Liver (tissue), 3 donors: ENCODE results near the gene CDH26.

ENCODE experiments used
- EGR1 ChIP-seq, 2 donors: IDR thresholded peaks; 2 replicates each; pipeline ENCODE4 v1.6.1; 2016 to 2018; ENCODE audit warnings: antibody characterized with exemption in 2 of 2, low read depth in 2 of 2
- GABPA ChIP-seq, 2 donors: IDR thresholded peaks in 1 of 2; conservative IDR thresholded peaks in 1 of 2; 2 replicates each; pipeline ENCODE4 v1.6.1; 2016; ENCODE audit warnings: antibody characterized with exemption in 2 of 2, mild to moderate bottlenecking in 1 of 2, moderate library complexity in 1 of 2
- JUND ChIP-seq, 2 donors: IDR thresholded peaks; 2 replicates each; pipeline ENCODE4 v1.6.1; 2016; ENCODE audit warnings: antibody characterized with exemption in 2 of 2
- SP1 ChIP-seq: IDR thresholded peaks from 2 replicates; pipeline ENCODE4 v1.6.1; 2018; ENCODE audit warnings: antibody characterized with exemption, mild to moderate bottlenecking
- YY1 ChIP-seq: IDR thresholded peaks from 2 replicates; pipeline ENCODE4 v1.6.1; 2016; ENCODE audit warnings: antibody characterized with exemption, mild to moderate bottlenecking
- TF ChIP-seq, protein P1 (sequence below): fragments of 150-350 bp; IDR thresholded peaks from 2 replicates; pipeline ENCODE4 v1.5.1; 2017; ENCODE audit warnings: improper control_type of control experiment, low read depth, low read length; ENCODE audit not compliant: missing input control
- TF ChIP-seq, protein P2 (sequence below): IDR thresholded peaks from 2 replicates; pipeline ENCODE4 v1.6.1; 2016; ENCODE audit warnings: antibody characterized with exemption
- TF ChIP-seq, protein P3 (sequence below): IDR thresholded peaks from 2 replicates; pipeline ENCODE4 v1.6.1; 2016; ENCODE audit warnings: antibody characterized with exemption
- TF ChIP-seq, protein P4 (sequence below): IDR thresholded peaks from 2 replicates; pipeline ENCODE4 v1.6.1; 2016; ENCODE audit warnings: antibody characterized with exemption, mild to moderate bottlenecking
- TF ChIP-seq, protein P5 (sequence below): IDR thresholded peaks from 2 replicates; pipeline ENCODE4 v1.6.1; 2016; ENCODE audit warnings: antibody characterized with exemption
- donor health status: healthy.
- donor health status: healthy.

DNA sequence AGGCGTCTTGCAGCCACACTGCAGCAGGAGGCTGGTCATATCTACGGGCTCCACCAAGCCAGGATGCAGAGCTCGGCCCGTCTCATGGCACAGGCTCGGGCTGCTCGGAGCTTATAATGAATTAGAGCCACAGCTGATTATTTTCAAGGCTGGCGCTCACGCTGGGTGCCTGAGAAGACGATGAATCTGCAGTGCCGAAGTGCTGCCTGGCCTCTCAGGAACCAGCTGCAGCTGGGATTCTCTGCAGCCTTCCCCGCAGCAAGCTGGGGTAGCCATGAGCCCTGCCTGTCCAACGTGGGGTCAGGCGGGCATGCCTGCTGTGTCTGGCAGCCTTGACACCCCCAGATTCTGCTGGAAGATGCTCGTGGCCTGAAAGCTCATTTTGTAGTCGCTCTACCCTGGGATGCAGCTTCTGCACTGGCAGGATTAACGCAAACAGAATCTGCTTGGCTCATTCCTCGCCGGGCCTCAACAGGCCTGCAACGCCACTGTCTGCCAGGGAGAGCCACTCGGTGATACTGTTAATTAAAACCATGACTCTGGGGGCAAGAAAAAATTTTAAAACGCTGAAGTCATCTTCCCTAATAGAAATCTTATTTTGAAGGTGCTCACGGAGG lies 104.3 kb downstream of the CDH26 start:
- TF ChIP-seq, protein P1, sequence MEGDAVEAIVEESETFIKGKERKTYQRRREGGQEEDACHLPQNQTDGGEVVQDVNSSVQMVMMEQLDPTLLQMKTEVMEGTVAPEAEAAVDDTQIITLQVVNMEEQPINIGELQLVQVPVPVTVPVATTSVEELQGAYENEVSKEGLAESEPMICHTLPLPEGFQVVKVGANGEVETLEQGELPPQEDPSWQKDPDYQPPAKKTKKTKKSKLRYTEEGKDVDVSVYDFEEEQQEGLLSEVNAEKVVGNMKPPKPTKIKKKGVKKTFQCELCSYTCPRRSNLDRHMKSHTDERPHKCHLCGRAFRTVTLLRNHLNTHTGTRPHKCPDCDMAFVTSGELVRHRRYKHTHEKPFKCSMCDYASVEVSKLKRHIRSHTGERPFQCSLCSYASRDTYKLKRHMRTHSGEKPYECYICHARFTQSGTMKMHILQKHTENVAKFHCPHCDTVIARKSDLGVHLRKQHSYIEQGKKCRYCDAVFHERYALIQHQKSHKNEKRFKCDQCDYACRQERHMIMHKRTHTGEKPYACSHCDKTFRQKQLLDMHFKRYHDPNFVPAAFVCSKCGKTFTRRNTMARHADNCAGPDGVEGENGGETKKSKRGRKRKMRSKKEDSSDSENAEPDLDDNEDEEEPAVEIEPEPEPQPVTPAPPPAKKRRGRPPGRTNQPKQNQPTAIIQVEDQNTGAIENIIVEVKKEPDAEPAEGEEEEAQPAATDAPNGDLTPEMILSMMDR: no peak
- TF ChIP-seq, protein P2, sequence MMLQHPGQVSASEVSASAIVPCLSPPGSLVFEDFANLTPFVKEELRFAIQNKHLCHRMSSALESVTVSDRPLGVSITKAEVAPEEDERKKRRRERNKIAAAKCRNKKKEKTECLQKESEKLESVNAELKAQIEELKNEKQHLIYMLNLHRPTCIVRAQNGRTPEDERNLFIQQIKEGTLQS: no peak
- TF ChIP-seq EGR1 (IDR thresholded peaks at IDR 0.05; ENCODE audit: low read depth in 2 of 2) (no peak), JUND (IDR thresholded peaks at IDR 0.05) (no peak), GABPA (IDR thresholded peaks at IDR 0.05 in 1 of 2, conservative IDR thresholded peaks at IDR 0.05 in 1 of 2) (no peak), SP1 (no peak), YY1 (no peak)
- TF ChIP-seq, protein P3, sequence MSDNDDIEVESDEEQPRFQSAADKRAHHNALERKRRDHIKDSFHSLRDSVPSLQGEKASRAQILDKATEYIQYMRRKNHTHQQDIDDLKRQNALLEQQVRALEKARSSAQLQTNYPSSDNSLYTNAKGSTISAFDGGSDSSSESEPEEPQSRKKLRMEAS: no peak
- TF ChIP-seq, protein P4, sequence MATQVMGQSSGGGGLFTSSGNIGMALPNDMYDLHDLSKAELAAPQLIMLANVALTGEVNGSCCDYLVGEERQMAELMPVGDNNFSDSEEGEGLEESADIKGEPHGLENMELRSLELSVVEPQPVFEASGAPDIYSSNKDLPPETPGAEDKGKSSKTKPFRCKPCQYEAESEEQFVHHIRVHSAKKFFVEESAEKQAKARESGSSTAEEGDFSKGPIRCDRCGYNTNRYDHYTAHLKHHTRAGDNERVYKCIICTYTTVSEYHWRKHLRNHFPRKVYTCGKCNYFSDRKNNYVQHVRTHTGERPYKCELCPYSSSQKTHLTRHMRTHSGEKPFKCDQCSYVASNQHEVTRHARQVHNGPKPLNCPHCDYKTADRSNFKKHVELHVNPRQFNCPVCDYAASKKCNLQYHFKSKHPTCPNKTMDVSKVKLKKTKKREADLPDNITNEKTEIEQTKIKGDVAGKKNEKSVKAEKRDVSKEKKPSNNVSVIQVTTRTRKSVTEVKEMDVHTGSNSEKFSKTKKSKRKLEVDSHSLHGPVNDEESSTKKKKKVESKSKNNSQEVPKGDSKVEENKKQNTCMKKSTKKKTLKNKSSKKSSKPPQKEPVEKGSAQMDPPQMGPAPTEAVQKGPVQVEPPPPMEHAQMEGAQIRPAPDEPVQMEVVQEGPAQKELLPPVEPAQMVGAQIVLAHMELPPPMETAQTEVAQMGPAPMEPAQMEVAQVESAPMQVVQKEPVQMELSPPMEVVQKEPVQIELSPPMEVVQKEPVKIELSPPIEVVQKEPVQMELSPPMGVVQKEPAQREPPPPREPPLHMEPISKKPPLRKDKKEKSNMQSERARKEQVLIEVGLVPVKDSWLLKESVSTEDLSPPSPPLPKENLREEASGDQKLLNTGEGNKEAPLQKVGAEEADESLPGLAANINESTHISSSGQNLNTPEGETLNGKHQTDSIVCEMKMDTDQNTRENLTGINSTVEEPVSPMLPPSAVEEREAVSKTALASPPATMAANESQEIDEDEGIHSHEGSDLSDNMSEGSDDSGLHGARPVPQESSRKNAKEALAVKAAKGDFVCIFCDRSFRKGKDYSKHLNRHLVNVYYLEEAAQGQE: no peak
- TF ChIP-seq, protein P5, sequence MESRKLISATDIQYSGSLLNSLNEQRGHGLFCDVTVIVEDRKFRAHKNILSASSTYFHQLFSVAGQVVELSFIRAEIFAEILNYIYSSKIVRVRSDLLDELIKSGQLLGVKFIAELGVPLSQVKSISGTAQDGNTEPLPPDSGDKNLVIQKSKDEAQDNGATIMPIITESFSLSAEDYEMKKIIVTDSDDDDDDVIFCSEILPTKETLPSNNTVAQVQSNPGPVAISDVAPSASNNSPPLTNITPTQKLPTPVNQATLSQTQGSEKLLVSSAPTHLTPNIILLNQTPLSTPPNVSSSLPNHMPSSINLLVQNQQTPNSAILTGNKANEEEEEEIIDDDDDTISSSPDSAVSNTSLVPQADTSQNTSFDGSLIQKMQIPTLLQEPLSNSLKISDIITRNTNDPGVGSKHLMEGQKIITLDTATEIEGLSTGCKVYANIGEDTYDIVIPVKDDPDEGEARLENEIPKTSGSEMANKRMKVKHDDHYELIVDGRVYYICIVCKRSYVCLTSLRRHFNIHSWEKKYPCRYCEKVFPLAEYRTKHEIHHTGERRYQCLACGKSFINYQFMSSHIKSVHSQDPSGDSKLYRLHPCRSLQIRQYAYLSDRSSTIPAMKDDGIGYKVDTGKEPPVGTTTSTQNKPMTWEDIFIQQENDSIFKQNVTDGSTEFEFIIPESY: no peak
